HEK293 (cell line): ENCODE results near the gene MAPK14.

Experiments
- CTCF ChIA-PET: fragments of 350-600 bp; formaldehyde crosslinking; extraction: SDS; loops from one replicate; lab custom pipeline; 2021; ENCODE audit warnings: antibody characterized with exemption; lab: Yijun Ruan, JAX
- POLR2A ChIA-PET: fragments of 300-600 bp; formaldehyde crosslinking; extraction: SDS; loops from one replicate; lab custom pipeline; 2020; ENCODE audit warnings: antibody characterized with exemption, inconsistent platforms; lab: Yijun Ruan, JAX
- H3K27ac ChIP-seq: fragments of 200-500 bp; sonication (Bioruptor generic); 2 replicates; pipeline ENCODE4 v1.5.1; 2014; ENCODE audit warnings: low read depth, low read length, control low read depth, inconsistent platforms; ENCODE audit errors: extremely low read depth
- H3K36me3 ChIP-seq, 2 experiments: fragments of 200-500 bp in 1 of 2; sonication (Bioruptor generic) in 1 of 2; 1 replicate in 1 of 2; 2 replicates in 1 of 2; pipeline ENCODE4 v1.5.1; 2014 to 2017; ENCODE audit warnings: inconsistent platforms in 2 of 2, low read length in 2 of 2; ENCODE audit not compliant: control insufficient read depth in 2 of 2, insufficient read depth in 1 of 2
- H3K4me1 ChIP-seq: fragments of 200-500 bp; sonication (Bioruptor generic); 2 replicates; pipeline ENCODE4 v1.5.1; 2014; ENCODE audit warnings: mild to moderate bottlenecking, low read length, inconsistent platforms; ENCODE audit not compliant: control insufficient read depth, insufficient read depth
- H3K4me3 ChIP-seq: 2 replicates; pipeline ENCODE4 v1.5.1; 2011; ENCODE audit warnings: low read depth, mild to moderate bottlenecking, control low read depth, low read length, moderate library complexity
- H3K9me3 ChIP-seq: fragments of 200-500 bp; sonication (Bioruptor generic); 2 replicates; pipeline ENCODE4 v1.5.1; 2014; ENCODE audit warnings: low read depth, low read length, inconsistent platforms; ENCODE audit not compliant: control insufficient read depth, insufficient read depth
- EGR2 ChIP-seq: fragments of 450-650 bp; formaldehyde crosslinking; IDR thresholded peaks from 2 replicates; pipeline ENCODE4 v1.5.1; 2016; ENCODE audit warnings: low read depth, missing biosample characterization, missing genetic modification characterization
- GLI2 ChIP-seq: fragments of 450-650 bp; formaldehyde crosslinking; IDR thresholded peaks from 2 replicates; pipeline ENCODE4; 2017; ENCODE audit warnings: missing biosample characterization, missing genetic modification characterization, low read depth, borderline replicate concordance
- HOXD13 ChIP-seq: sonication (generic); formaldehyde crosslinking; IDR thresholded peaks from 2 replicates; pipeline ENCODE4 v1.8.0; 2022; ENCODE audit warnings: missing genetic modification reagents, borderline replicate concordance
- KLF9 ChIP-seq: fragments of 450-650 bp; formaldehyde crosslinking; IDR thresholded peaks from 2 replicates; pipeline ENCODE4 v1.5.1; 2016; ENCODE audit warnings: missing biosample characterization, missing genetic modification characterization, low read depth
- ZBTB8A ChIP-seq: fragments of 450-650 bp; formaldehyde crosslinking; IDR thresholded peaks from 2 replicates; pipeline ENCODE4 v1.5.1; 2016; ENCODE audit warnings: missing biosample characterization, missing genetic modification characterization
- ZEB2 ChIP-seq: fragments of 450-650 bp; formaldehyde crosslinking; IDR thresholded peaks from 2 replicates; pipeline ENCODE4 v1.5.1; 2016; ENCODE audit warnings: missing biosample characterization, missing genetic modification characterization
- ZFP37 ChIP-seq: fragments of 450-650 bp; formaldehyde crosslinking; IDR thresholded peaks from 2 replicates; pipeline ENCODE4 v1.5.1; 2016; ENCODE audit warnings: missing biosample characterization, missing genetic modification characterization
- ZIC2 ChIP-seq: fragments of 450-650 bp; formaldehyde crosslinking; IDR thresholded peaks from 2 replicates; pipeline ENCODE4 v1.5.1; 2016; ENCODE audit warnings: missing biosample characterization, missing genetic modification characterization
- ZNF132 ChIP-seq: fragments of 450-650 bp; formaldehyde crosslinking; IDR thresholded peaks from 2 replicates; pipeline ENCODE4 v1.5.1; 2017; ENCODE audit warnings: missing biosample characterization, missing genetic modification characterization, borderline replicate concordance
- ZNF133 ChIP-seq: fragments of 450-650 bp; formaldehyde crosslinking; IDR thresholded peaks from 2 replicates; pipeline ENCODE4 v1.5.1; 2016; ENCODE audit warnings: missing biosample characterization, missing genetic modification characterization
- ZNF155 ChIP-seq: fragments of 450-650 bp; formaldehyde crosslinking; IDR thresholded peaks from 2 replicates; pipeline ENCODE4 v1.5.1; 2016; ENCODE audit warnings: missing biosample characterization, missing genetic modification characterization
- ZNF157 ChIP-seq: fragments of 450-650 bp; formaldehyde crosslinking; IDR thresholded peaks from 2 replicates; pipeline ENCODE4 v1.5.1; 2016; ENCODE audit warnings: missing biosample characterization, missing genetic modification characterization
- ZNF18 ChIP-seq: fragments of 450-650 bp; formaldehyde crosslinking; IDR thresholded peaks from 2 replicates; pipeline ENCODE4 v1.5.1; 2016; ENCODE audit warnings: missing biosample characterization, missing genetic modification characterization
- ZNF366 ChIP-seq: fragments of 450-650 bp; formaldehyde crosslinking; conservative IDR thresholded peaks from 2 replicates; pipeline ENCODE4 v1.5.1; 2016; ENCODE audit warnings: missing biosample characterization, missing genetic modification characterization
- ZNF501 ChIP-seq: fragments of 450-650 bp; formaldehyde crosslinking; IDR thresholded peaks from 2 replicates; pipeline ENCODE4 v1.5.1; 2016; ENCODE audit warnings: missing biosample characterization, missing genetic modification characterization
- ZNF585B ChIP-seq: fragments of 450-650 bp; formaldehyde crosslinking; IDR thresholded peaks from 2 replicates; pipeline ENCODE4 v1.5.1; 2016; ENCODE audit warnings: missing biosample characterization, missing genetic modification characterization
- ZNF792 ChIP-seq: fragments of 450-650 bp; formaldehyde crosslinking; IDR thresholded peaks from 2 replicates; pipeline ENCODE4 v1.5.1; 2016; ENCODE audit warnings: missing biosample characterization, missing genetic modification characterization
- ZSCAN4 ChIP-seq: fragments of 450-650 bp; formaldehyde crosslinking; IDR thresholded peaks from 2 replicates; pipeline ENCODE4 v1.5.1; 2017; ENCODE audit warnings: missing biosample characterization, missing genetic modification characterization
- TF ChIP-seq, protein P1 (sequence below): fragments of 450-650 bp; formaldehyde crosslinking; IDR thresholded peaks from 2 replicates; pipeline ENCODE4 v1.5.1; 2017; ENCODE audit warnings: missing biosample characterization, missing genetic modification characterization

The MAPK14 gene

DNA sequence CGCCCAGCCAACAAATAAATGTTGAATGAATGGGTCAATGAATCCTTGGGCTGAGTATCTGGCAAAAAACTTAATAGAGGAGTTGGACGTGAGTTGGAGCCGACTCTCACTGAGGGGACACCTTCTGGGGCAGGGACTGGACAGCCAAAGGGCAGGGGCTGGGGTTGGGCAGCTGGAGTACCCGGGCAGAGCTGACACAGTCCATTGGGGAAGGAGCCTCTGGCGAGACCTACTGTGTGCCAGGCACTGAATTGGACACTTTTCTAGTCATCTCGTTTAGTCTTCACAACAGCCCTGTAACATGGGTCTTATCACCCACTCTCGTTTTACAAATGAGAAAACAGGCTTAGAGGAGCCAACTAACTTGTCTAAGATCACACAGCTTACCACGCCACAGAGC, 98.0 kb downstream of the MAPK14 start:
- H3K4me1 ChIP-seq: no peaks in the 10 kb centered on the region
- CTCF ChIA-PET: interaction anchor here (0.6 to 6.9 kb wide), 8 partner anchors 7 to 238 kb away, joined by 3 to 53 read pairs (median 3); no protein-coding TSS in a partner anchor

DNA sequence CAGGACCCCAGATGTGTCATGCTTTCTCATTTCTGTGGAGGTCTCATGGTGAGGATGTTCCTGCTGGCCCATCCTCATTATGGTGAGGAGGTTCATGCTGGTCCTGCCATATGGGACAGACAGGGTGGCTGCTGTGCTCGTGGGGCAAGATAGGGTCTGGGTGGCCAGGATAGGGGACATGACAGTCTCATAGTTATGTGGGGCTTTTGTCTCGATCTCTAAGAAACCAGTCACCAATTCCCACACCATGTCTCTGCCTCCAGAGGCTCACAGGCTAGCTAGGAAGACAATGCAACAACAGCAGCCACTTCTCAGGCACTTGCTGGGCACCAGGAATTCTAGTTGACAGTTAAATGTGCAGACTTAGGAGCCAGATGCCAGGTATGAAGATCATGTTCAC, 98.5 kb downstream of the MAPK14 start:
- TF ChIP-seq ZIC2 (tag by site-specific recombination) (no peak), ZNF792 (no peak), ZNF501 (tag by site-specific recombination) (no peak), ZEB2 (no peak), ZNF157 (no peak), ZNF133 (tag by site-specific recombination) (no peak), ZNF18 (tag by site-specific recombination) (no peak), ZNF155 (tag by site-specific recombination) (no peak), ZNF132 (tag by site-specific recombination) (no peak), ZSCAN4 (tag by site-specific recombination) (no peak), HOXD13 (no peak), ZNF366 (tag by site-specific recombination) (no peak), GLI2 (tag by site-specific recombination) (no peak), ZNF585B (tag by site-specific recombination) (no peak), ZBTB8A (tag by site-specific recombination) (no peak)
- TF ChIP-seq, protein P1, sequence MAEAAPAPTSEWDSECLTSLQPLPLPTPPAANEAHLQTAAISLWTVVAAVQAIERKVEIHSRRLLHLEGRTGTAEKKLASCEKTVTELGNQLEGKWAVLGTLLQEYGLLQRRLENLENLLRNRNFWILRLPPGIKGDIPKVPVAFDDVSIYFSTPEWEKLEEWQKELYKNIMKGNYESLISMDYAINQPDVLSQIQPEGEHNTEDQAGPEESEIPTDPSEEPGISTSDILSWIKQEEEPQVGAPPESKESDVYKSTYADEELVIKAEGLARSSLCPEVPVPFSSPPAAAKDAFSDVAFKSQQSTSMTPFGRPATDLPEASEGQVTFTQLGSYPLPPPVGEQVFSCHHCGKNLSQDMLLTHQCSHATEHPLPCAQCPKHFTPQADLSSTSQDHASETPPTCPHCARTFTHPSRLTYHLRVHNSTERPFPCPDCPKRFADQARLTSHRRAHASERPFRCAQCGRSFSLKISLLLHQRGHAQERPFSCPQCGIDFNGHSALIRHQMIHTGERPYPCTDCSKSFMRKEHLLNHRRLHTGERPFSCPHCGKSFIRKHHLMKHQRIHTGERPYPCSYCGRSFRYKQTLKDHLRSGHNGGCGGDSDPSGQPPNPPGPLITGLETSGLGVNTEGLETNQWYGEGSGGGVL (tag by site-specific recombination): no peak
- TF ChIP-seq, all 188 proteins: peak for 0
- Histone ChIP-seq H3K9me3 (no peaks in the 10 kb centered on the region), H3K4me3 (no peak overlapping the region), H3K27ac (no peak overlapping the region), H3K36me3 (no peaks in the 10 kb centered on the region), H3K4me1 (peaks cover 4% of the 10 kb centered on the region)
- POLR2A ChIA-PET: no interaction called here
- CTCF ChIA-PET: interaction anchor here (0.6 to 6.9 kb wide), 7 partner anchors 14 to 234 kb away, joined by 3 to 53 read pairs (median 3); no protein-coding TSS in a partner anchor

More for the DNA sequence above, 98.0 kb downstream of the MAPK14 start:
- H3K27ac ChIP-seq: no peak overlapping the region
- POLR2A ChIA-PET: no interaction called here
- no peak overlapping the region for H3K4me3 ChIP-seq
- H3K9me3 ChIP-seq: no peaks in the 10 kb centered on the region
- H3K36me3 ChIP-seq: no peaks in the 10 kb centered on the region
- TF ChIP-seq KLF9 (tag by site-specific recombination): no peak
- no peak for TF ChIP-seq ZFP37
- TF ChIP-seq EGR2: no peak
